RKO (cell line): ENCODE results near the gene SCAMP1.
"Not testable (repeated sequence)": the region's sequence is repeated elsewhere in the genome, so short reads cannot be mapped to it uniquely, and the experiment has no call there.

Experiments used
- DNase-seq: peaks from one replicate; pipeline ENCODE4 v3.0.0-alpha.2; 2016; ENCODE audit warnings: low spot score

Gene SCAMP1, protein sequence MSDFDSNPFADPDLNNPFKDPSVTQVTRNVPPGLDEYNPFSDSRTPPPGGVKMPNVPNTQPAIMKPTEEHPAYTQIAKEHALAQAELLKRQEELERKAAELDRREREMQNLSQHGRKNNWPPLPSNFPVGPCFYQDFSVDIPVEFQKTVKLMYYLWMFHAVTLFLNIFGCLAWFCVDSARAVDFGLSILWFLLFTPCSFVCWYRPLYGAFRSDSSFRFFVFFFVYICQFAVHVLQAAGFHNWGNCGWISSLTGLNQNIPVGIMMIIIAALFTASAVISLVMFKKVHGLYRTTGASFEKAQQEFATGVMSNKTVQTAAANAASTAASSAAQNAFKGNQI

DNA sequence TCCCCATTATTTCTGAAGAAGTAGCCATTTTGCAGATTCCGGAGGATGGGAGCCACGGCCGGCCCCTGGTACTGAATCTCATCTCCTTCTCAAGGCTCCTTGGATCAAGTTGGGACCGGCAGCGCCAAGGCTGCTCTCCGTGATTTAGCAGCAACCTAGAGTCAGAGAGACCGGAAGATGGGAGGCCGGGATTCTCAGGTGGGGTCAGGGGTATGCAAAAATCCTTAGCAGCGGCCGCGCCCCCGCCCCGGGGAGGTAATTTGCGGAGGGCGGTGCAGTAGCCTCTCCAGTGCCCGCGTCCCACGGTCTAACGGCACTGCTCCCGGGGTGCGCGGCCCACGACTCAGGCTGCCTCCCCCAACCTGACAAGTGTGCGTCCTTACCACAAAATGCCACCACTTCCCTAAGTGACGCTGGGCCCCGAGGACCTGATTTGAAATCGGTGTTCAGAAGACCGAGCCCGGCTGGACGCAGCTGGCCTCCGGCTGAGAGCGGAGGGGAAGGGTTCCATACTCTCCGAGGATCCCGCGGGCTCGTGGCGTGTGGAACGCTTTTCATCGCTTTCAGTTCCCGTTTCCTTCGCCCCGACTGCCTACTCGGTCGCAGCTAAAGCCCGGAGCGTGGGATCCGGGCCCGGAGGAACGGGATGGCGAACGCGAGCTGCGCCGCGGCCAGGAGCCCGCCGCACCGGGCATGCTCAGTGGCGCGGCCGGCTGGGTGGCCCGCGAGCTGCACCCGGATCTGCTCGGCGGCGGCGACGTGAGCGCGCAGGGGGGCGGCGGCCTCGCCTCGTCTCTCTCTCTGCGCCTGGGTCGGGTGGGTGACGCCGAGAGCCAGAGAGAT lies at the start of gene SCAMP1:
TSS of gene SCAMP1 (plus strand) at position 787 of the 843 bp plus-strand sequence. CDS start at position 842, 55 bp downstream.
- DNase-seq: peak; percentile 89

- DNase-seq: no peak
These were observed 42.9 kb upstream of the SCAMP1 start for GRCh38 chr5:78317515-78317914.

DNA sequence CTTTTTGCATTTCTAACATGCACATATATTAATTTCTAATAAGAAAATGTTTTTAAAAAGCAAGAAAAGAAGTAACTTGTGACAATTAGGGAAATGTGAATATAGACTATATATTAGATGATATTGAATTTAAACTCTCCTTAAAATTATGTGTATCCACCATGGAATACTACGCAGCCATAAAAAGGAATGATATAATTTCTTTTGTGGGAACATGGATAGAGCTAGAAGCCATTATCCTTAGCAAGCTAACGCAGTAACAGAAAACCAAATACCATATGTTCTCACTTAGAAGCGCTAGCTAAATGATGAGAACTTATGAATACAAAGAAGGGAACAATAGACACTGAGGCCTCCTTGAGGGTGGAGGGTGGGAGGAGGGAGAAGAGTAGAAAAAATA lies 42.1 kb upstream of the SCAMP1 start:
- no peak for DNase-seq

- DNase-seq: peak; percentile 56
These were observed 40.0 kb upstream of the SCAMP1 start for GRCh38 chr5:78320401-78320800.

DNA sequence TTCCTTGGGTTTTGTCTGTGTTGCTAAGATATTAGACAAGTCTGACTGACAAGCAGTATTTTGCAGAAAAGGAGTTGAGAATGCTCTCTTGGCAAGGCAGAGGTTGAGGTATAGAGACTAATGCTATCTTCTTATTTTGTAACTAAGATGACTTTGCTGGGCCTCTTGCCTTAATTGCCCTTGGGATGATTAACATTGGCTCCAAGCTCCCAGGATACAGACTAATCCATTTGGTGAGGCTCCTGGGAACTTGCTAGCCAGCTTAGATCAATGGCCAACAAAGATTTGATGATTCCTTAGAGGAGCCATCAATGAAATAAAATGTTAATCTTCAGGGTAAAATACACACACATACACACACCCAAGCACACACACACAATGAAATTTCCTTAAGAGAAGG lies 37.2 kb upstream of the SCAMP1 start:
- DNase-seq: no peak

- DNase-seq: no peak
These were observed 33.5 kb upstream of the SCAMP1 start for GRCh38 chr5:78326930-78327329.

- no peak for DNase-seq
These were observed 32.5 kb upstream of the SCAMP1 start for GRCh38 chr5:78327761-78328510.

- no peak for DNase-seq
These were observed 31.7 kb upstream of the SCAMP1 start for GRCh38 chr5:78328585-78329173.

DNA sequence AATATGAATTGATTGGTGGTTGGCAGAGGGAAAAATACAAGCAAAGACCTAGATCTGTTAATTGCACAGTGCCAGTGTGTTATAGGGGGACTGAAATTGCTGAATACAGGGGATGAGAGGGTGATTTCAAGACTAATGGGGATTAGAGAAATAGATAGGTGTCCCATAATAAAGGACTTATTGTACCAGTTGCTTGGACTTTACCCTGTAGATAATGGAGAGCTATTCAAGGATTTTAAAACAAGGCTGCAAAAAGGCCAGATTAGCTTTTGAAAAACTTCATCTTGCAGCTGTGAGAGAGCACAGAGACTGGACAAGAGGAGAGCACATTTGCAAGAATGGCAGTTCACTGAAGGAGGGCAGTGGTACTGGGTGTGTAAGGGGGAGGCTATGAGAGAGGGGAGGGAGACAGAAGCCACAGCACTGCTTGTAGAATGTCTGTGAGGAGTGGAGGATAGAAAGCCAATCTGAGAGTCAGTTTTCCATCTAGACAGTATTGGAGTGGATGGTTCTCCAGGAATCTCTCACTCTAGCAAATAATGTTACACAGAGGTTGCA lies 28.8 kb upstream of the SCAMP1 start:
- DNase-seq: no peak

DNA sequence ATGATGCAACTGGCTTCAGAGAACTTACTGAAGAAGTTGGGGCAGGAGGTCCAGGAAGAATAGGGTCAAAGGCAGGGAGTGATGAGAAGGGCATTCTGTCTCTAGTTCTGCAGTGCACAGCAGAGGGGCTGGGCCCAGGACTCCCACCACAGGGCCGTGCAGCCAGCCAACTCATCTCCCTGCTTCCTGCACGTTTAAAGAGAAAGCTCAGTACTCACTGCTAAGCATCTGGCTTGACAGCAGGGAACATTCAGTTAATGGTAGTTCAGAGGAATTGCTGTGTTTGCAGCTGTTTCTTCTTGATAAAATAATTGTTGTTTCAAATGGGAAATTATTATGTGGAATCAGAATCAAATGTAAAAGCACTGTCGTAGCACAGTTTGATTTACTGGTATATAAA lies 25.6 kb upstream of the SCAMP1 start:
- DNase-seq: no peak

GRCh38 chr5:78335976-78336375 lies 24.4 kb upstream of the SCAMP1 start:
- no peak for DNase-seq

- no peak for DNase-seq
These were observed 23.7 kb upstream of the SCAMP1 start for GRCh38 chr5:78336698-78337097.

DNA sequence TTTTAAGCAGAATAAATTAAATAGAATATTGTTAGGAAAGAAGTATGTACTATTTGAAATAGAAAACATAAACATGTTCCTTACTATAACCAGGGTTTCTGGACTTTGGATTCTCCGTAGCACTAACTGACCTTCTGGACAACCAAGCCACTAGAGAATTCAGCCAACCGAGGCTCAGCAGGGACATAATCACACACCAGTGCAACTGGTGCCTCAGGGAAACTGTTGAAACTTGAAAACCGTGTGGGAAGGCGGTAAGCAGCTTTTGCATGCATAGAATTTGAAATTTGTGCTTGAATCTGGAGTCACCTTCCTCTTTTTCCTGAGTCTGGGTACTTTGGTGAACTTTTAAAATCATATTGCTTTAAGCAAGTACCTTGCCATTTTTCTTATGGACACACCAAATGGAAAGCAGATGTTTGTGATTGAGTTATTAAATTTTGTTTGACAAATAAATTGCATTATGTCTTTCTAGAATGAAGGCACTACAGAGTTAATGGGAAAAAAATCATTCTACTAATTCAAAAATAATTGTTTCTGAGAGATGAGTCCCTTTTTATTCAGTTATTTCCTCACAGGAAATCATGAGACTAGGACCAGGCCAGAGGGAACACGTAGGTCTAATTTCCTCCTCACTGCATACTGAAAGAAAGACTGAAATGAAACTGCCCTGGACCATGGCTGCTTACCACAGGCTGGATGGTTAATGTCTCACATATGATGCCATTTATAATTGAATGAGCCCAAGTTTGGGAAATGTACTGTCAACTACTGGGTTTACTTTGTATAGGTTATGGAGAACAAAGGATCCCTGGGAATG lies 20.6 kb upstream of the SCAMP1 start:
- no peak for DNase-seq

DNA sequence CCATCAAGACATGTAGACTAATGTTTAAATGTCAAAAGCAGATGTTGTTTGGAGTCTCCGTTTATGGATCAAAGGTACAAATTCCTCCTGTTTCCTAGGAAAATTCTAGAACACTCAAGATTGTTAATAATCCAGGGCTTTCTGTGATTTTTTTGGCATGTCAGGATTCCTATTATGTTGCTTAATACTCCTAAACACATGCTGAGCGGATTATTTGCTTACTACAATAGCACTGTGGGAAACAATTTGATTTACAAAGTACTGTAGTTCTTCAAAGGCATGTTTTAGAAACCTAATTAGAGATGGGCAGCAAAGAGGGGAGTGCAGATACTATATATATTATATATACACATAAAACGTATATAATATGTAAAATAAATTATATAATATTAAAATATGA lies 19.0 kb upstream of the SCAMP1 start:
- DNase-seq: no peak

DNA sequence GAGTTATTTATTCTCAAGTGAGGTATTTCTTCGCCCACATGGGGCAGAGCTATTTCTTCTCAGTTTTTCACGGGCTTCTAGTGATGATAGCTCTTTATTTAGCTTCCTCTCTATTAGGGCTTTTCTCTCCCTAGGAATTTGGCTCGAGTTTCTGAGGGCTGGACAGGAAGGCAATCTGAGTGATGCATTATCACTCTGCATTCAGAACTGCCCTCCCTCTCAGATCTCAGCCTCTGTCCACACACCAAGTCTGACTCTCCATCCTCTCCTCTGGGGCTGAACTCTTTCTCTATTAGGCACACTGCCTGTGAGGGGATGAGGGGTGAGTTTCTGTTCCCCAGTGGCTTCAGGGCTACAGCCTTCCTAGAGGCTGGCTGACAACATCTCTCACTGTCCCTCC lies 14.9 kb upstream of the SCAMP1 start:
- DNase-seq: no peak

DNA sequence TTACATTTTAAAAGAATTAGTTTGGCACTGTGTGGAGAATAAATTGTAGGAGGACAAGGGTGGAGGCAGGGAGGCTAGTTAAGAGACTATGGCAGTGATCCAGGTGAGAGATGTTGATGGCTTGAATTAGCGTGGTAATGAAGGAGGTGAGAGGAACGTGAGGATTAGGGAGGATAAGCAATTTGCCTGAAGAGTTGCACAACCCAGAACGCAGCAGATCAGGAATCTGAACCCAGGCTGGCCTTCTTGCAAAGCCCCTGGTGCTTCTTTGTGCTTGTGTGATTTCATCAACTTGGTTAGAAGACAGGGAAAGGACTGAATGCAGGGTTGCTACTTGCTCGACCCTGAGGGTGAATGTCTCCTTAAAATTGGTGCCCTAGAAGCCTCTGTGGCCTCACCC lies 6.9 kb upstream of the SCAMP1 start:
- no peak for DNase-seq

DNA sequence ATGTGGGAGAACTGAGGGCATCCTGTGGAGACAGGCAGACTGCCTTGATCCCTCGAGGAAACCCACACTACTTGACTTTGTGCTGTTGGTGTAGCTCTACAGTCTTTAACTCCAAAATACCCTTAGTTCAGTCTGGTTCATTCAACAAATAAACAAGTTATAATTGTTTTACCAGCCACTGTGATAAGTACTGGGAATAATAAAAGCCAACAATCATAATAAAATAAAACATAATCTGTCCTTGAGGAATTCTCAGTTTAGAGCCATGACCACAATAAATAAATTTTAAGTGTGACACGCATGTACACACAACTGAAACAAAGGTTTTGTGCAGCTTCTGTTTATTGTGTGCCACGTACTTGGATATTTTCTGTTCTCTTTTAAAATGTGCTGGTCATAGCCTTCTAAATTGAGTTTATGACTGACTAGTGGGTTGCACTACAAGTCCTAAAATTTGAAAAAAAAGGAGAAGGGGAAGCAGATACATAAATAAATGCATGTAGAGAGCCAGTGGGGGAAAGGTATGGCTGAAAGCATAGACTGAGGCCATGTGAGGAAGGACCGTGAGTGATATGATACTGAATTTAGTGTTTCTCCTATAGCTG lies 6.2 kb upstream of the SCAMP1 start:
- DNase-seq: no peak

GRCh38 chr5:78355561-78355960 lies 4.9 kb upstream of the SCAMP1 start:
- DNase-seq: no peak

- DNase-seq: not testable (repeated sequence)
These were observed 974 bp upstream of the SCAMP1 start for GRCh38 chr5:78359455-78359830.

DNA sequence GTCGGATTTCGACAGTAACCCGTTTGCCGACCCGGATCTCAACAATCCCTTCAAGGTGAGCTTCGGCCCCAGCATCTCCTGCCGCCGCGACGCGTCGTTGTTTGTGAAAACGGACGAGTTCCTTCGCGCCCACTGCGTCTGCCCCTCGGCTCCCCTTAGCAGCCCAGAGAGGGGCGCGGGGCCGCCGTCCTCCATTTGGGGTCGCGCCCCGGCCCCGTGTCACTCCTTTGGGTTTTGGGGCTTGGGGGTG lies 182 bp downstream of the SCAMP1 start:
- no peak for DNase-seq
